K562 (cell line): ENCODE data around the gene MID2.

ENCODE experiments used
- FOXP1 ChIP-seq: sonication (generic); formaldehyde crosslinking; IDR thresholded peaks from 2 replicates; pipeline ENCODE4 v1.8.0; 2022; ENCODE audit warnings: mild to moderate bottlenecking, missing genetic modification reagents
- POLR2A ChIP-seq: fragments of 450-650 bp; conservative IDR thresholded peaks from 2 replicates; pipeline ENCODE4 v1.6.1; 2016
- POLR2AphosphoS5 ChIP-seq: IDR thresholded peaks from 2 replicates; pipeline ENCODE4 v1.6.1; 2011; ENCODE audit warnings: mild to moderate bottlenecking, low read depth, low read length, moderate library complexity; ENCODE audit not compliant: control insufficient read depth, insufficient read depth
- TOE1 ChIP-seq, 2 experiments: fragments of 450-650 bp in 1 of 2; sonication (generic) in 1 of 2; formaldehyde crosslinking in 1 of 2; IDR thresholded peaks; 2 replicates each; pipeline versions ENCODE4 v1.7.1 to v1.8.0; 2016 to 2022; ENCODE audit warnings: borderline replicate concordance in 2 of 2, mild to moderate bottlenecking in 2 of 2, antibody characterized with exemption in 1 of 2, inconsistent platforms in 1 of 2, low read depth in 1 of 2, missing genetic modification reagents in 1 of 2, moderate library complexity in 1 of 2
- ZNF253 ChIP-seq: fragments of 250-450 bp; sonication (Bioruptor Pico); conservative IDR thresholded peaks from 2 replicates; pipeline ENCODE4 v1.6.1; 2021; ENCODE audit warnings: mild to moderate bottlenecking

- TF ChIP-seq ZNF253 (CRISPR knock-in tag), result no peak
- no peak for TF ChIP-seq TOE1 (IDR thresholded peaks at IDR 0.05; ENCODE audit: borderline replicate concordance)
- no peak for TF ChIP-seq TOE1 (CRISPR knock-in tag; IDR thresholded peaks at IDR 0.05; ENCODE audit: borderline replicate concordance, low read depth)
- no peak for TF ChIP-seq POLR2AphosphoS5
- TF ChIP-seq POLR2A, result no peak
- no peak for TF ChIP-seq FOXP1 (CRISPR knock-in tag)
Observed at GRCh38 chrX:107935200-107935599, 109.5 kb downstream of the MID2 start.
